Activated CD8-positive, alpha-beta memory T cell treated with anti-CD3 and anti-CD28 coated beads for 36 hours (primary cell): Measurements from ENCODE around the gene EPHB2. TPM values are rescaled to one million over a fixed set of nuclear protein-coding genes. Genes with fewer than 3 reads are reported as not detected.

Experiments used
- CTCF ChIA-PET: fragments of 350-600 bp; sonication (Branson Sonifier 250); formaldehyde crosslinking; loops from one replicate; lab custom pipeline; 2021; ENCODE audit warnings: antibody characterized with exemption; lab: Charles Lee
- POLR2A ChIA-PET: fragments of 350-600 bp; sonication (Branson Sonifier 250); formaldehyde crosslinking; loops from one replicate; lab custom pipeline; 2021; ENCODE audit warnings: antibody characterized with exemption; lab: Charles Lee
- total RNA-seq, 2 experiments: library from RNA; stranded (reverse); gene quantifications; one replicate each; pipeline ENCODE4 v1.2.3, GENCODE V29; 2021

Gene EPHB2
- total RNA-seq, 2 experiments from 2014 or later: 0.08 TPM; not detected in 1

DNA sequence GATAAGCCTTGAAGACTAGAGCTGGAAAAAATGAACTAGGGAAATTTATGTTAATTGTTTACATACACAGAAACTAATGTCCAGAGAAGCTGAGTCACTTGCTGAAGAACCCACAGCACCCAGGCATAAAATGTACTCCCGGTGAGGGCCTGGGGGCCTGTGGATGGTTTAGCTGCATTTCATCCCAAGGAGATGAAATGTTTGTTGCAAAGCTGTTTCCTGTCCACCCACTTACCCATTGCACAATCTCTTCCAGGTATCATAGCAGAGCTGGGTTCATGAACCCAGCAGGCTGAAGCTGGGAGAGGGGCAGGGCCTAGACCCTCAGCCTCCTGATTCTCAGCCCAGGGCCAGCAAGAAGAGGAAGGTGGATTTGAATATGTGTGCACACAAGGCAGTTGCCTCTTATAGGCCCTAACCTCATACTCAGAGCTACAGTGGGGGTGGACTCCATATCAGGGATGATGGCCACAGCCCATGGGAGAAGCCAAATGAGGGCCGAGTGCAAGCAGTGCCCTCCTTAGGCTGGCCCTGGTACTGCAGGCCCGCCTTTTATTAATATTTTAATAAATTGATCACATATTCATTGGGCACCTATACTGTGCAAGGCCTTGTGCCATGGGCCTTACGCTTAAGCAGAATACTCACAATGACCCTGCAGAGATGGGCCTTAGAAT lies 151.3 kb downstream of the EPHB2 start:
- POLR2A ChIA-PET: no interaction called here
- CTCF ChIA-PET: interaction anchor here (0.9 to 1.0 kb wide), 2 partner anchors 8 to 158 kb away, joined by 3 to 5 read pairs; no protein-coding TSS in a partner anchor

DNA sequence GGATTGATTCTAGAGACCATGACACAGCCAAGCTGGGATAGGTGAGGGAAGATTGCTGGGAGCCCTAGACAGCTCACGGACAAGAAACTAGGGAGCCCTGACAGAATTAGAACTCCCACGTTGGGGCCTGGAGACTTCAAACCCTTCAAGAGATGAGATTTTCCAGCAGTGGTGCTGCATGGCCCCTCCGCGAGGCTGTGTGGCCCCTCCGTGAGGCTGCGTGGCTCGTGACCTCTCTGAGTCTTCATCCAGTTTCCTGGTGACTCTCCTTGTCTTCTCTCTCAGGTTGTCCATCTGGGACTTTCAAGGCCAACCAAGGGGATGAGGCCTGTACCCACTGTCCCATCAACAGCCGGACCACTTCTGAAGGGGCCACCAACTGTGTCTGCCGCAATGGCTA lies 152.1 kb downstream of the EPHB2 start:
- ChIA-PET CTCF (interaction anchor here (1.0 kb wide), 1 partner anchor 8 kb away, joined by 3 read pairs; no protein-coding TSS in a partner anchor), POLR2A (no interaction called here)

DNA sequence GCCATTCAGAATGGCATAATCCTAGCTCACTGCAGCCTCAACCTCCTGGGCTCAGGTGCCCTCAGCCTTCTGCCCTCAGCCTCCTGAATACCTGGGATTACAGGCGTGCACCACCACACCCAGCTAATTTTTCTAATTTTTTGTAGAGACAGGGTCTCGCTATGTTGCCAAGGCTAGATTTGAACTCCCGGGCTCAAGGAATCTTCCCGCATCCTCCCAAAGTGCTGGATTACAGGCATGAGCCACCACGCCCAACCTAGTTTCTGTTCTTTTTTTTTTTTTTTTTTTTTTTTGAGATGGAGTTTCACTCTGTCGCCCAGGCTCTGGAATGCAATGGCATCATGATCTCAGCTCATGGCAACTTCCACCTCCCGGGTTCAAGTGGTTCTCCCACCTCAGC lies 153.1 kb downstream of the EPHB2 start:
- ChIA-PET CTCF (interaction anchor here (1.1 kb wide), 1 partner anchor 186 kb away, joined by 3 read pairs; no protein-coding TSS in a partner anchor), POLR2A (no interaction called here)

GRCh38 chr1:22864886-22865285 lies 154.2 kb downstream of the EPHB2 start:
- ChIA-PET POLR2A (no interaction called here), CTCF (no interaction called here)

DNA sequence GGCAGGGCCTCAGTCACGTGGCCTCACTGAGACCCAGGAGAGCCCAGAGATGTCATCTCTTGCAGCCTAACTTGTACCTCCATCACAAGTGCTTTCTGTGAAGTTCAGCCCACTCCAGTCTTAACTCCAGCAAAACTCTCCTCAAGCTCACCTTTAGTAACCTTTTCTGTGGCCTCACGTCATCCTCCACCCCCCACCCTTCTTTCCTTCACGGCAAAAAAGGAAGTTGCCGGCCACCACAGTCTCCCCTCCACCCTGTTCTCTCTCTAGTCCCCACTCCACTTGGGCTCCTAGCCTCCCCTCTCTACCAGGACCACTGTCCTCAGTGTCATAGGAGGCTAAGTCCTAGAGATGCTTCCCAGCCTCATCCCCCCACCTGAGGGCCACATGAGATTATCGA lies 155.1 kb downstream of the EPHB2 start:
- ChIA-PET POLR2A (no interaction called here), CTCF (no interaction called here)

DNA sequence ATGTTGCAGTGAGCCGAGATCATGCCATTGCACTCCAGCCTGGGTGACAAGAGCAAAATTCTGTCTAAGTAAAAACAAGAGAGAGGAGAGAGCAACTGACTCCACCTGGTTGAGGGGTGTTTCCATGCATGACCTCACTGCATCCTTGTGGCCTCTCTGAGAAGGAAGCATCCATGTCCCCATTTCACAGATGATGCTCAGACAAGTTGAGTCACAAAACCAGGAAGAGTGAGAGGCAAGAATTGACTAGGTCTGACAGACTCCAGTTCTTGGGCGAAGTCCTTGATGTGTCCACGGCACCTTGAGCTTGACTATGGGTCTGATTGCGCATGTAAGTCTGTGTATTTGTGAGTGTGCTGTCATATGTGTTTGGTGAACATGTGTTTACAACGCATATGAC lies 156.2 kb downstream of the EPHB2 start:
- POLR2A ChIA-PET: no interaction called here

DNA sequence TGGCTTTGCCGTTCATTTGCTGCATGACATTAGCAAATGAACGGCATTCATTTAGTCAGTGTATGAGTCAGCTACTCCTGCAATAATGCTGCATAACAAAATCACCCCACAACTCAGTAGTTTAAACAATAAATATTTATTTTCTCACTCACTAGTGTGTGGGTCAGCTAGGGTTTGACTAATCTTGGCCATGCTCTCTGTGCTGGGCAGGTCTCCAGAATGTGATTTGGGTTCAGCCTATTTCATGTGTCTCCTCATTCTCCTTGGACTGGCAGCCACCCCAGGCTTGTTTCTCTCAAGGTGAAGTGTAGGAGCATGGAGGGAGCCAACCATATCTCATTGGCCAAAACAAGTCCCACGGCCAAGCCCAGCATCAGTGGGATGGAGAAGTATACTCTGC lies 157.7 kb downstream of the EPHB2 start:
- ChIA-PET CTCF (no interaction called here), POLR2A (no interaction called here)

More for the DNA sequence above, 156.2 kb downstream of the EPHB2 start:
- CTCF ChIA-PET: no interaction called here

- ChIA-PET CTCF (interaction anchor here (1.6 kb wide), 1 partner anchor 7 kb away, joined by 3 read pairs; no protein-coding TSS in a partner anchor), POLR2A (no interaction called here)
Observed at GRCh38 chr1:22869325-22869724, 158.7 kb downstream of the EPHB2 start.

GRCh38 chr1:22870201-22870871 lies 159.7 kb downstream of the EPHB2 start:
- ChIA-PET POLR2A (no interaction called here), CTCF (interaction anchor here (1.6 kb wide), 1 partner anchor 8 kb away, joined by 3 read pairs; no protein-coding TSS in a partner anchor)

GRCh38 chr1:22872981-22873664 lies 162.5 kb downstream of the EPHB2 start:
- ChIA-PET POLR2A (no interaction called here), CTCF (no interaction called here)

- ChIA-PET CTCF (no interaction called here), POLR2A (no interaction called here)
Observed at GRCh38 chr1:22874785-22875184, 164.1 kb downstream of the EPHB2 start.

- ChIA-PET CTCF (no interaction called here), POLR2A (no interaction called here)
Observed at GRCh38 chr1:22875241-22875640, 164.6 kb downstream of the EPHB2 start.

DNA sequence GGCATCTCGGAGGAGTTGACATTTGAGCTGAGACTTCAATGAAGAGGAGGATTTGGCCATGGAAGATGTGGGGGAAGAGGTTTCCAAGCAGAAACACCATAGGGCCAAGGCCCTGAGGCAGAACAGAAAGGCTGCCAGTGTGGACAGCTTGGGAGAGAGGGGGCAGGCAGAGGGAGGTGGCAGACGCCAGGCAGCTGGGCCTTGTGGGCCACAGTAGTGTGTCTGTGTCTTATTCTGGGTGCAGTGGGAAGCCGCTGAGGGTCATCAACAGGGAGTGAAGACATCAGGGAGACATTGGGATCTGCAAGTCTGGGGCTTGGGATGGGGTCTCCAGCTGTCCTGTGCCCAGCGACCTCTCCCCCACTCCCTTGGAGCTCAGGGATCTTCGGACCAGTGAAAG lies 165.2 kb downstream of the EPHB2 start:
- POLR2A ChIA-PET: no interaction called here
- CTCF ChIA-PET: no interaction called here

DNA sequence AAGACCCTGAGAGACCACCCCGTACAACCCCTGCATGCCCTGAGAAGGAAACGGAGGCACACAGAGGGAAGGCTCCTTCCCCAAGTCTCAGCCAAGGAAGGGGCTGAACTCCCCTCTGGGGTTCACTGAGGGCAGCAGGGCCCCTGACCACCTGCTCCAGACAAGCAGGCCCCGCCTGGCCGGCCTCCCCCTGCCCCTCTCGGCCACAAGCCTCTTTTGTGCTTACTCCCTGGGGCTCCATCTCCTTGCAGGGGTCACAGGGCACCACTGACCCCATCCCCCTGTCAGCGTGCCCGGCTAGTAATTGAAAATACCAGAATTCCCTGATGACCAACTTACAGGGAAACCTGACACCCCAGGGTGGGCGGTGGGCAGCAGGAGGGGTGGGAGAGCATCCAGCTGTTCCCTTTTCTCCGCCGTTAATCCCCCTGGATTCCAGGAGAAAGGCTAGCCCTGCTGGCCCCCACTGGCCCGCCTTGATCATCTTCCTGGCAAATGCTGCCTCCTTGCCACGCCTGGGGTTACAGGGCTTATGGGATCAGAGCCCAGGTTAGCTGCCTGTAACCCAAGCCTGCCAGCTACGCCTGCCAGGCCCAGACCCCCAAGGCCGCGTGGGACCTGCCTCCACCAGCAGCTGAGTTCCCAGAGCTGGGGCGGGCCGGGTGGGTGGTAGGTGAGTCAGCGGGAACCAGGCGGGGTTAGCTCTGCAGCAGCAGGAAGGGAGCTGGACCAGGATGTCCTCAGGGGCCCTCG lies 165.9 kb downstream of the EPHB2 start:
- POLR2A ChIA-PET: no interaction called here
- CTCF ChIA-PET: no interaction called here

- CTCF ChIA-PET: no interaction called here
Observed at GRCh38 chr1:22877112-22877915, 166.7 kb downstream of the EPHB2 start.

DNA sequence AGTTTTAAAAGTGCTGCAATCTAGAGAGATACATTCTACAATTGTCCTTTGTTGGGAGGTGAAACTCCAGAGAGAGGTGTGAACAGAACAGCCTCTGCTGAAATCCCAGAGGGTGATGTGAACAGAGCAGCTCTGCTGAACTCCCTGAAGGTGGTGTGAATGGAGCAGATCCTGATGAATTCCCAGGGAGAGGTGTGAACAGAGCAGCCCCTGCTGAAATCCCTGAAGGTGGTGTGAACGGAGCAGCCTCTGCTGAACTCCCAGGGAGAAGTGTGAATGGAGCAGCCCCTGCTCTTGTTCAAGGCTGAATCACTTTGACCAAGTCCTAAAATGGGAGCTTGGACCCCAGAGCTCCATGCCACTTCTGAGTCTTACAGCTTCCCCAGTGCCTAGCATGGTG lies 167.3 kb downstream of the EPHB2 start:
- ChIA-PET CTCF (no interaction called here), POLR2A (no interaction called here)

More at GRCh38 chr1:22877112-22877915, 166.7 kb downstream of the EPHB2 start:
- POLR2A ChIA-PET: no interaction called here

- CTCF ChIA-PET: no interaction called here
- POLR2A ChIA-PET: no interaction called here
Observed at GRCh38 chr1:22878626-22879025, 168.0 kb downstream of the EPHB2 start.

- CTCF ChIA-PET: interaction anchor here (0.6 kb wide), 1 partner anchor 175 kb away, joined by 3 read pairs; no protein-coding TSS in a partner anchor
Observed at GRCh38 chr1:22879445-22879844, 168.8 kb downstream of the EPHB2 start.

GRCh38 chr1:22880174-22880601 lies 169.5 kb downstream of the EPHB2 start:
- ChIA-PET CTCF (no interaction called here), POLR2A (no interaction called here)

More at GRCh38 chr1:22879445-22879844, 168.8 kb downstream of the EPHB2 start:
- POLR2A ChIA-PET: no interaction called here
